ENCODE data around the gene MAST4.

The MAST4 gene

DNA sequence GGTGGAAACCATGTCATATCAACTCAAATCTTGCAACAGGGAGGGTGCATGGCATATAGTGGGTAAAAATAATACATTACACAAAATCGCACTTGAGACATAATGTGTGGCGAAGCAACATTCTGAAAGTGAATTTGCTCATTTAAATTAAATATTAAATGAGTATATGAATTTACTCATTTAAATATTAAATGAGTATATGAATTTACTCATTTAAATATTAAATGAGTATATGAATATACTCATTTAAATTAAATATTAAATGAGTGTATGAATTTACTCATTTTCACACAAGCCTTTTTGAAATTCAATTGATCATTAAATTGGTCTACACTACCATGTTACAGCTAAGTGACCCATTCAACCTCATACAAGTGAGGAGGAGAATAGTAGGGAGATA, 10.5 kb downstream of the MAST4 start:
- DNase-seq (ENCODE audit: low spot score), result no peak

DNA sequence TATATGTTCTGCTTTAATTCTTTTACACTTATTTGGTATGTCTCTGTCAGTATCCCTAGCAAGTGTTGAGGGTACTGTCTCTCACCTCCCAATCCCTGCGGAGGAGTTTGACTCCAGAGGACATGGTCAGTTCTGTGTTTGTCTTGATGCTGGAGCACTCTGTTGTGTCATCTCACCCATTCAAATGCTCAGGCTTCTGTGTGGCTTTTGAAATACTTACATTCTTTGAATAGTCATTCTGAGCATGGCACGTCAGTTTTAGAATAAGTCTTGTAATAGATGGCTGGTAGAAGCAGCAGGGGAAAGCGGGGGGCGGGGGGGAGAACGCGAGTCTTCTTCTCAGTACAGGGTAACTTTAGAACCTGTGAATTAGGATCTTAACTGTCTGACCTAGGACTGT, 12.3 kb downstream of the MAST4 start:
- no peak for DNase-seq (ENCODE audit: low spot score)

- DNase-seq (ENCODE audit: low spot score), result no peak
Measured at GRCh38 chr5:66609615-66610014, 13.4 kb downstream of the MAST4 start.

DNA sequence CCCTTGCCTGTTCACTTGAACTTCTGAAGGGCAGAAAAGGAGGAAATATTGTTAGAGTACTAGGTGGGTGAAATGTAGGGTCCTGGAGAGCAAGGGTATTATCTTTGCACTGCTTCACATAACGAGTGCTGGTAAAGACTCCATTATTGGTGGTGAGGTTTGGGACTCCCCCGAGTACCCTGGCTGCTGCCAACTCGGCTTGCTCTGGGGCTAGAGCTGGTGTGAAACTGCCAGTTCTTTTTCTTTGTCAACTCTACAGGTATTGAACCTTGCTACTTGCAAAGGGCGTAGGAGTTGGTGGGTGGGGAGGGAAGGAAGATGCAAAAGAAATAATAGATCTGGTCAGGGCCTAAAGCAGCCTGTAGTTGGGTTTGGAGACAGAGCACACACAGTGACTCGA, 16.0 kb downstream of the MAST4 start:
- DNase-seq (ENCODE audit: low spot score), result no peak

DNA sequence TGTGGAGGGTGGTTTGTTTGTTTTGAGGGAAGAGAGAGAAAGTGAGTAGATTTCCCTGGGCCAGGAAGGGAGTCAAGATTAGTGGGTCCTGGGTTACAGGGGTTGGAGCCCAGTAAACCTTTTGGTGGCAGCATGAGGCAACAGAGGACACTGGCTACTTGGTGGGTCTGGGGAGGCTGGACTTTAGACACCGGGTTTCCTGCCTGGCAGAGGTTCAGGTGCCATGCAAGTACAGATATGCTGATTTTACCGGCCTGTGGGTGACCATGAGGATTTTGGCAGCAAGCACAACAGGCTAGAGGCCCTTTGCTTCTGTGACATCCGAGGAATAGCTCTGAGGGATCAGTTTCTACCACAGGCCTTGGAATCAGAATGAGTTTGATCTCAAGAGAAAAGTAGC, 18.9 kb downstream of the MAST4 start:
- no peak for DNase-seq (ENCODE audit: low spot score)

- no peak for DNase-seq (ENCODE audit: low spot score)
Measured at GRCh38 chr5:66615894-66616293, 19.7 kb downstream of the MAST4 start.

GRCh38 chr5:66616520-66617225, 20.5 kb downstream of the MAST4 start:
- no peak for DNase-seq (ENCODE audit: low spot score)

DNA sequence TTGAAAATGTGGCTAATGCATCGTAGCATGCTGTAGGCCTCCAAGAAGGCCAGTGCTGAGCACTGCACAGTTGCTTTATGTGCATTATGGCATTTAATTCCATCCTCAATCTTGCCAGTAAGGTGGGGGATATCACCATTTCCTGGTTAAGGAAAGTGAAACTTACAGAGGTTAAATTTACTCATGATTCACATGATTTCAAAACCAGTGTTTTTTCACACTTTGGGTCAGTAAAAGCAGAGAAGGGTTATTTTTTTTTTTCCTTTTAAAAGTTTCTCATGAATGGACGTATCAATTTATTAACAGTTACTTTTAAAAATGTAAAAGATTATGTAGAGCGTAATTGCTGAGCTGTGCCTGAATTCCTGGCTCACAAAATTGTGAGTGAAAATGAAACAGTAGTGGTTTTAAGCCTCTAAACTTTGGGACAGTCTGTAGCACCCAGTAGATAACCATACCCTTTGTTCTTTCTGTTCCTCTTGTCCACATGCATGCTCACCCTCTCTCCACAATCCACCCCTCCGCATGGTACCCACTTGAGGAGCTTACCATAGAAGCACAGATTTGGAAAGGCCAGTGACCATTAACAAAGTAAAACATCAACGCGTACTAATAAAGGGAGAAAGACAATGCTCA, 21.2 kb downstream of the MAST4 start:
- no peak for DNase-seq (ENCODE audit: low spot score)

GRCh38 chr5:66617991-66618768, 22.0 kb downstream of the MAST4 start:
- DNase-seq (ENCODE audit: low spot score), result no peak

DNA sequence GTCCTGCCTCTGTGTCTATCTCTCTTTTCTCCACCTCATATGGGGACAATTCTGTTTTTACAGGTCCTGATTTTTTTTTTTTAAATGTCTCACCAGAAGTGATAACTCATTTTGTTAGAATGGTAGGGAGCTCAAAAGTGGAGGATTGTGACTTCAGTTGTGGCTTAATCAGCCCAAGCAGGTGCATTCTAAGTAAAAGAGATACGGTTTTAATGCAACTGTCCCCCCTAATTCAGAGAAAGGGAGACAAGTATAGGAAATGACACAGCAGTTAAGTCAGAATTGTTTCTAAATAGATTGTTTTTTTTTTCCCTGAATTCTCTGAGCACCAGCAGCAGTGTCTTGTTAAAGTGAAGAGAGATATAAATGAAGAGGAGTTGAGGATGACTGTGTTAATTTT, 24.5 kb downstream of the MAST4 start:
- DNase-seq (ENCODE audit: low spot score), result no peak

GRCh38 chr5:66621146-66621545, 25.0 kb downstream of the MAST4 start:
- DNase-seq (ENCODE audit: low spot score), result no peak

GRCh38 chr5:66621736-66622135, 25.5 kb downstream of the MAST4 start:
- DNase-seq (ENCODE audit: low spot score), result no peak

DNA sequence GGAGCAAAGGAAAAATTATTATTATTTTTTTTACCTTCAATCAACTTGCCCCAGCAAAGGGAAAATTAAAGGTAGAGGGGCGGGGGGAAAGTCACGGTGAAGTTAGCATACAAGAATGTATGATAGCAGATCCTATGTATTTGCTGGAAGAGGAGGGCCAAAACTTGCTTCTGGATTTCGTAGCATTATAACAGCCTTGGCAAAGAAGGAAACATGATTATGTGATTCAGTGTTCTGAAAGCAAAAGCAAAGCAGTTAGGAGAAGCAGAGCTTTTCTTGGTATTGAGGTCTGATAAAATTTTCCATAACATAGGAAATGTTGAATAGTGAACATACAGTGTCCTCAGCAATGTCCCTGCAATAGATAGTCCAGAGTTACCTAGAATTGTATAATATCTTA, 32.4 kb downstream of the MAST4 start:
- DNase-seq (ENCODE audit: low spot score), result no peak

- no peak for DNase-seq (ENCODE audit: low spot score)
Measured at GRCh38 chr5:66629446-66629845, 33.3 kb downstream of the MAST4 start.

GRCh38 chr5:66633754-66634153, 37.6 kb downstream of the MAST4 start:
- no peak for DNase-seq (ENCODE audit: low spot score)

DNA sequence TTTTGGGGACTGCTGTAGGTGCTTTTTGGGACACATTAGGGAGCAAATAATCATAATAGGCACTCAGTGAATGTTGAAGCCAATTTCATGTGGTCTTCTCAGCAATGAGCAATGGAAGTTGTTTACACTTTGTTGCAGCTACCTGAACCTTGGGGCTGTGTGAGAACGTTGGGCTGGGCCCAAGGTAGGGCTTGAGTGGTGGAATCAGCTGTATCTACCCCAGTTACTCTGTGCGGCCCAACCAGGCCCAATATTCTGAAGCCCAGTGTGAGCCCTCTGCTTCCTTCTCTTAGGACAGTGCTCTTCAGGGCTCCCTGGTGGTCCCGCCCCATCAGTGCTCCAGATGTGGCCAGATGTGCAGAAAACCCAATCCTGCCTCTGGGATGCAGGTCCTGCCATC, 38.4 kb downstream of the MAST4 start:
- DNase-seq (ENCODE audit: low spot score), result no peak

DNA sequence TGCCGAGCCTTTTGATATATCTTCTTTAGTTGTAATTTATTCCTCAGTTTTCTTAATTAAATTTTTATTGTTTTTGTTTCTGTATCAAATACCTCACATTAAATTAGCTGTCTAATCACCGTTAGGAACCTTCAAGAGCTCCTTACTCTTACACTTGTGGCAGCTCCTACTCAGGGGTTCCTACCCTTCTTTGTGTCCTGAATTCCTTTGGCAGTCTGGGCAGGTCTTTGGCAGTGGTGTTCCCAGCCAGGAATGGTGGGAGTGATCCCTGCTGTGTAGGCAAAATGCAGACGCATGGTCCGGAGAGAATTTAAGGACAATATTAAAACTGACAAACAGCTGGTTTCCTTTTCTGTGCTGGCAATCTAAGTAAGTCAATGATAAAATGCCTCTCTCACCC, 41.8 kb downstream of the MAST4 start:
- no peak for DNase-seq (ENCODE audit: low spot score)

DNA sequence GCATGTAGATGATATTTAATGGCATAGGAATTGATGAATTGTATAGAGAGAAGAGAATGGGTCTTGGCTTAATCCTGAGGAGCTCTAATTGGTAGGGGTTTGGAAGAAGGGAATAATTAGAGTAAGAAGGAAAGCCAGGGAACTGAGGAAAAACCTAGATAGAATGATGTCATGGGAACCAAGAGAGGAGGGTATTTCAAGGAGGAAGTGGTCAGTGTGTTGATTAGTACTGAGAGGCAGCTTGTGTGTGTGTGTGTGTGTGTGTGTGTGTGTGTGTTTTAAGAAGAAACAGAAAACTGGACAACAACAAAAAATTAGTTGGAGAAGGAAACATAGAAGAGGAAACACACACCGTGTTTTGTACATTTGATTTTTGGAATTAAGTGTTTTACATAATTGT, 42.8 kb downstream of the MAST4 start:
- no peak for DNase-seq (ENCODE audit: low spot score)

DNA sequence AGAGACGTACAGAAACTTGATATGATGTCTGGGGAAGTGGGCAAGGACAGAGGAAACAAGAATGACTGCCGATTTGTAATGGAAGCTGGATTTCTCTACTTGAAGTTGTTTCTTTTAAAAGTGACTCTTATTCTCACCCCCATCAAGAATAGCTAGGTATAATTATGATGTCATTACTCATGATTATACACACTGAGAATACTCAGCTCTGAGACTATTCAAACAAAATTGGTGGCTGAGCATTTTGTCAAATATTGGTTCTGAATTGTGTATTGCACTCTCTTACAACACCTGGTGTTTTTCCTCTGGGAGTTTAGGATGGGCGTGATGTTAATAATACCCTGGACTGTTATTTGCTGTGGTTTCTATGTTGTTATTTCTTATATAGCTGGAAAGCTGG, 46.3 kb downstream of the MAST4 start:
- DNase-seq (ENCODE audit: low spot score), result no peak

- DNase-seq (ENCODE audit: low spot score), result no peak
Measured at GRCh38 chr5:66643387-66643786, 47.2 kb downstream of the MAST4 start.

DNA sequence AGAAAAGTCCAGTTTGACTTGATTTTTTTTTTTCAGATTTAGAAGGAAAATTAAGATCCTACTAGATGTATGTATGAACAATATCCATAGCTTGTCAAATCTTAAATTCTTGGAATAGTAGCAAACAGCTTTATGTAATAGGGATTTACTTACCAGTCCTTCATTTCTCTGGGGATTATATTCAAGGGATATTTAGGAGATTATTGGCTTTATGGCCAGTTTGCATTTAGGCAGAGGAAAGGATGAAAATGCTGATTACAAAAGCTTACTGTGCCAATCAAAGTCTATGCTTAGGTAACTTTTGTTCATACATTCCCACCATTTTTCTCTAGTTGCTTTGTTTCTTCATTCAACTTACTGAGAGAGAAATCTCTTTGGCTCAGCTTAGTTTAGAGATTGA, 47.9 kb downstream of the MAST4 start:
- DNase-seq (ENCODE audit: low spot score), result no peak

GRCh38 chr5:66645039-66645438, 48.8 kb downstream of the MAST4 start:
- no peak for DNase-seq (ENCODE audit: low spot score)

- DNase-seq (ENCODE audit: low spot score), result no peak
Measured at GRCh38 chr5:66646570-66646969, 50.4 kb downstream of the MAST4 start.

Measured in hematopoietic multipotent progenitor cell treated with erythropoietin and hydrocortisone succinate and interleukin-3 and kit ligand, for 15 days (in vitro differentiated cells).